Measurements from ENCODE around the gene LAMTOR5. TPM values are rescaled to one million over a fixed set of nuclear protein-coding genes. Genes with fewer than 3 reads are reported as not detected.
"Not testable (repeated sequence)": the region's sequence is repeated elsewhere in the genome, so short reads cannot be mapped to it uniquely, and the experiment has no call there.

Gene LAMTOR5
- total RNA-seq, 4 donors from 2014 or later = 45.1 to 99.0 (median 65.5) TPM

DNA sequence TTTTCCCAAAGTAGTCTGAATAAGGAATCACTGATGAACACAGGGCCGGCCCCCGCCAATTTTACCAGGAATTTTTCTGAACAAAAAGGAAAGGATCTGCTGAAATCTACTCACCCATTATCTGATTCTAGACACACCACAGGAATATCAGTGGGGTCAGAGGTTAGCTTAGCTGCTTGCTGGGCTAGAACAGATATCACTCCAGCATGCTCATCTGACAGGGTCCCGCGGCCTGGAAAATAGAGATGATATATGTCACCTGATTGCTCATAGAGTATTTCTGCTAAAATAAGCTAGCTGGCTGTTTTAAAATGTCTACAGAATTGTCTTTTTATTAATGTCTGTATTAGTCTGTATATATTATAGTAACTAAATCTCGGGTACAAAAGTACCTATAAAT, 3.7 kb downstream of the LAMTOR5 start:
- H3K9me3 ChIP-seq = no peaks in the 10 kb centered on the region
- TF ChIP-seq, protein P1, sequence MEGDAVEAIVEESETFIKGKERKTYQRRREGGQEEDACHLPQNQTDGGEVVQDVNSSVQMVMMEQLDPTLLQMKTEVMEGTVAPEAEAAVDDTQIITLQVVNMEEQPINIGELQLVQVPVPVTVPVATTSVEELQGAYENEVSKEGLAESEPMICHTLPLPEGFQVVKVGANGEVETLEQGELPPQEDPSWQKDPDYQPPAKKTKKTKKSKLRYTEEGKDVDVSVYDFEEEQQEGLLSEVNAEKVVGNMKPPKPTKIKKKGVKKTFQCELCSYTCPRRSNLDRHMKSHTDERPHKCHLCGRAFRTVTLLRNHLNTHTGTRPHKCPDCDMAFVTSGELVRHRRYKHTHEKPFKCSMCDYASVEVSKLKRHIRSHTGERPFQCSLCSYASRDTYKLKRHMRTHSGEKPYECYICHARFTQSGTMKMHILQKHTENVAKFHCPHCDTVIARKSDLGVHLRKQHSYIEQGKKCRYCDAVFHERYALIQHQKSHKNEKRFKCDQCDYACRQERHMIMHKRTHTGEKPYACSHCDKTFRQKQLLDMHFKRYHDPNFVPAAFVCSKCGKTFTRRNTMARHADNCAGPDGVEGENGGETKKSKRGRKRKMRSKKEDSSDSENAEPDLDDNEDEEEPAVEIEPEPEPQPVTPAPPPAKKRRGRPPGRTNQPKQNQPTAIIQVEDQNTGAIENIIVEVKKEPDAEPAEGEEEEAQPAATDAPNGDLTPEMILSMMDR (IDR thresholded peaks at IDR 0.05) = no peak
- no peak for TF ChIP-seq POLR2A (IDR thresholded peaks at IDR 0.05)
- H3K27ac ChIP-seq = no peak overlapping the region
- no peak for DNase-seq
- H3K36me3 ChIP-seq = peaks cover 0 to 71% (median 2%) of the 10 kb centered on the region in 3 donors
- no peak overlapping the region for H3K4me3 ChIP-seq
- H3K4me1 ChIP-seq = peaks cover 0 to 23% (median 4%) of the 10 kb centered on the region in 4 donors
- H3K27me3 ChIP-seq = no peaks in the 10 kb centered on the region

DNA sequence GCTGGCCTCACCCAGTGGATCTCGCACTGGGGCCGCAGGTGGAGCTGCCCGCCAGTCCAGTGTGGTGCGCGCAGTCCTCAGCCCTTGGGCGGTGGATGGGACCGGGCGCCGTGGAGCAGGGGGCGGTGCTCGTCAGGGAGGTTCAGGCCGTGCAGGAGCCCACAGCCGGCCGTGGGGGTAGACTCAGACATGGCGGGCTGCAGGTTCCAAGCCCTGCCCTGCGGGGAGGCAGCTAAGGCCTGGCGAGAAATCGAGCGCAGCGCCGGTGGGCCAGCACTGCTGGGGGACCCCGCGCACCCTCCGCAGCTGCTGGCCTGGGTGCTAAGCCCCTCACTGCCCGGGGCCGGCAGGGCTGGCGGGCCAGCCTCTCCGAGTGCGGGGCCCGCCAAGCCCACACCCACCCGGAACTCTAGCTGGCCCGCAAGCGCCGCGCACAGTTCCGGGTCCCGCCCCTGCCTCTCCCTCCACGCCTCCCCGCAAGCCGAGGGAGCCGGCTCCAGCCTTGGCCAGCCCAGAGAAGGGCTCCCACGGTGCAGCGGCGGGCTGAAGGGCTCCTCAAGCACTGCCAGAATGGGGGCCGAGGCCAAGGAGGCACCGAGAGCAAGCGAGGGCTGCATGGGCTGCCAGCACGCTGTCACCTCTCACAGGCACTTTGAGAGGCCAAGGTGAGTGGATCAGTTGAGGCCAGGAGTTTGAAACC, 11.1 kb downstream of the LAMTOR5 start:
- H3K4me3 ChIP-seq, DNase-seq, H3K9me3 ChIP-seq, H3K27ac ChIP-seq, H3K27me3 ChIP-seq: not testable (repeated sequence)
- Histone ChIP-seq H3K4me1 (peaks cover 0 to 13% (median 0%) of the 10 kb centered on the region in 4 donors), H3K36me3 (peaks cover 0 to 57% (median 0%) of the 10 kb centered on the region in 3 donors)

DNA sequence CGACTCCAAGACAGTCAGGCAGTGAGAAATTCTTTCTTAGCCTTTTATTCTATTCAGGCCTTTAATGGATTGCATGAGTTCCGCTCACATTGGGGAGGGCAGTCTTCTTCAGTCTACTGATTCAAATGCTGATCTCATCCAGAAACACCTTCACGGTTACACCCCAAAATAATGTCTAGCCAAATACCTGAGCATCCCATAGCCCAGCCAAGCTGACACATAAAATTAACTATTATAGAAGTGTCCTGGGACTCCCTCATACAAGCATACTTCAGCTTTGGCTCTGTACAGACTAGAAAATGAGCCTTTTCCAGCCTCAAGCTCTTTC, 13.0 kb downstream of the LAMTOR5 start:
- TF ChIP-seq, protein P1 (IDR thresholded peaks at IDR 0.05) = no peak
- no peak for TF ChIP-seq POLR2A (IDR thresholded peaks at IDR 0.05)
- no peak for DNase-seq
- H3K27me3 ChIP-seq = no peaks in the 10 kb centered on the region
- no peaks in the 10 kb centered on the region for H3K9me3 ChIP-seq
- no peak overlapping the region for H3K4me3 ChIP-seq
- H3K4me1 ChIP-seq = peaks cover 0 to 16% (median 0%) of the 10 kb centered on the region in 4 donors
- H3K36me3 ChIP-seq = peaks cover 0 to 37% (median 0%) of the 10 kb centered on the region in 3 donors
- H3K27ac ChIP-seq = peak overlapping the region in 3 of 4 donors; percentile 30 to 64 (median 48)

DNA sequence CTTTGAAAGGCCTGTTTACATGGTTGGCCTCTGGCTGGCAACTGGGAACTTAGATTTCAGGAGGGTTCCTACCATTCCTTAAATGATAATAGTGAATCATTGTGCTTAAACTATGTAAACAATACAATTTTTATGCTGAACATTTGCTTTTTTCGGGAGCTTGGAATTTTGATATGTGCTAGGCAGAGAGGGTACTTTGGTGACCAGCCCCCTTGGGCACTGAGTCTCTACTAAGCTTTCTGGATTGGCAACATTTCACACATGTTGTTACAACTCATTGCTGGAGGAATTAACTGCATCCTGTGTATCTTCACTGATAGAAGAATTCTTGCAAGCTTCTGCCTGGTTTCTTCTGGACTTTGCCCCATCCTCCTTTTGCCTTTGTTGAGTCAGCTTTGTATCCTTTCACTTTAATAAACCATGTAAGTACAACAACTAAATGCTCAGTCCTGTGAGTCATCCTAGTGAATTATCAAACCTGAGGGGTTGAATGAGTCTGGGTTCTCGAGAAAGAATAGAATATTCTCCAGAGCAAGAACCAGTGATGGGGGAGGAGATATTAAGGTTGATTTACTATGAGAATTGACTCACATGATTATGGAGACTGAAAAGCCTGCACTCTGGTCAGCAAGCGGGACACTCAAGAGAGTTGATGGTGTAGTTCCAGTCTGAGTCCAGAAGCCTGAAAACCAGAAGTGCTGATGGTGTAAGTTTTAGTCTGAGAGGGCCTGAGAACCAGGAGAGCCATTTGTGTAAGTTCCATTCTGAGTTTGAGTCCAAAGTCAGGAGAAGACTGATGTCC, 13.6 kb downstream of the LAMTOR5 start:
- peaks cover 0 to 32% (median 0%) of the 10 kb centered on the region in 3 donors for H3K36me3 ChIP-seq
- TF ChIP-seq, protein P1 (IDR thresholded peaks at IDR 0.05) = no peak
- H3K9me3 ChIP-seq = no peaks in the 10 kb centered on the region
- peaks cover 0 to 16% (median 0%) of the 10 kb centered on the region in 4 donors for H3K4me1 ChIP-seq
- no peak overlapping the region for H3K4me3 ChIP-seq
- H3K27me3 ChIP-seq = no peaks in the 10 kb centered on the region
- DNase-seq = peak in 1 of 3 donors; percentile 65
- H3K27ac ChIP-seq = peak overlapping the region in 3 of 4 donors; percentile 30 to 64 (median 48)

DNA sequence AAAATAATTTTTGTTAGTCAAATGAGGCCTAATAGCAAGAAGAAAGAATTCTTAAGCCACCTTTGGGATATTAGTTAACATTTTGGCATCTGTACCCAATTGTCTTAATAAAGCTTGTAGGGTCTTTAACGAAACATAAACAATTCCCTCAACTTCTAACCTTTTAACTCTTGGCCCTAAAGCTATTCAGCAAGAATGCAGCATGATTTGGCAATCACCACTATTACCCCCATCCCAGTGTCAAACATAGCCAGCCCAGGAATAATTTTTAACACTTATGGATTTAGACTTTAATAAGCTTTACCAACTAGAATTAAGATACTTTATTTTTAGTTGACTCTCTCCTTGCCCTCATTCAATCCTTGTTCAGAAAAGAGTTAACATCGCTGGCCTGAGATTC, 14.2 kb downstream of the LAMTOR5 start:
- TF ChIP-seq, protein P1 (IDR thresholded peaks at IDR 0.05) = no peak
- no peak for TF ChIP-seq POLR2A (IDR thresholded peaks at IDR 0.05)
- Histone ChIP-seq H3K4me1 (peaks cover 0 to 16% (median 0%) of the 10 kb centered on the region in 4 donors), H3K36me3 (peaks cover 0 to 28% (median 0%) of the 10 kb centered on the region in 3 donors), H3K27ac (peak overlapping the region in 2 of 4 donors; percentile 48 to 64), H3K27me3 (no peaks in the 10 kb centered on the region), H3K9me3 (no peaks in the 10 kb centered on the region), H3K4me3 (no peak overlapping the region)
- no peak for DNase-seq

Data from Peyer's patch (tissue), 4 donors.